ENCODE results near the gene FGD4.

The FGD4 gene

GRCh38 chr12:32407795-32408194 is 8.4 kb downstream of the FGD4 start:
- no peak for DNase-seq

GRCh38 chr12:32413412-32413811 is 14.1 kb downstream of the FGD4 start:
- DNase-seq: no peak

GRCh38 chr12:32418221-32418620 is 18.9 kb downstream of the FGD4 start:
- DNase-seq: no peak

- DNase-seq: no peak
These were observed 19.7 kb downstream of the FGD4 start for GRCh38 chr12:32418903-32419519.

GRCh38 chr12:32419520-32419960 is 20.2 kb downstream of the FGD4 start:
- no peak for DNase-seq

- no peak for DNase-seq
These were observed 21.0 kb downstream of the FGD4 start for GRCh38 chr12:32420356-32420755.

- DNase-seq: no peak
These were observed 24.2 kb downstream of the FGD4 start for GRCh38 chr12:32423559-32423958.

GRCh38 chr12:32431025-32431424 is 31.7 kb downstream of the FGD4 start:
- no peak for DNase-seq

GRCh38 chr12:32435921-32436705 is 36.8 kb downstream of the FGD4 start:
- DNase-seq: no peak

- DNase-seq: no peak
These were observed 37.7 kb downstream of the FGD4 start for GRCh38 chr12:32437095-32437515.

- DNase-seq: no peak
These were observed 40.9 kb downstream of the FGD4 start for GRCh38 chr12:32440120-32440865.

GRCh38 chr12:32443491-32443890 is 44.1 kb downstream of the FGD4 start:
- no peak for DNase-seq

- DNase-seq: no peak
These were observed 45.5 kb downstream of the FGD4 start for GRCh38 chr12:32444895-32445294.

GRCh38 chr12:32445356-32445755 is 46.0 kb downstream of the FGD4 start:
- no peak for DNase-seq

GRCh38 chr12:32446316-32447119 is 47.2 kb downstream of the FGD4 start:
- DNase-seq: no peak

- DNase-seq: no peak
These were observed 49.2 kb downstream of the FGD4 start for GRCh38 chr12:32448586-32448985.

GRCh38 chr12:32450363-32450762 is 51.0 kb downstream of the FGD4 start:
- no peak for DNase-seq

GRCh38 chr12:32450768-32451167 is 51.4 kb downstream of the FGD4 start:
- DNase-seq: no peak

- DNase-seq: no peak
These were observed 52.5 kb downstream of the FGD4 start for GRCh38 chr12:32451816-32452215.

GRCh38 chr12:32454075-32454474 is 54.7 kb downstream of the FGD4 start:
- DNase-seq: no peak

- DNase-seq: no peak
These were observed 55.5 kb downstream of the FGD4 start for GRCh38 chr12:32454866-32455265.

- no peak for DNase-seq
These were observed 56.3 kb downstream of the FGD4 start for GRCh38 chr12:32455607-32456071.

Data from activated CD4-positive, alpha-beta T cell treated with anti-CD3 and anti-CD28 coated beads, Interleukin-2, amount 50 U/mL, for 48 hours (primary cell).